Stimulated activated CD8-positive, alpha-beta memory T cell treated with anti-CD3 and anti-CD28 coated beads, Interleukin-15, amount 100 ng/mL, for 1 hour (primary cell): ENCODE data around the gene SLC36A3.
"Not testable (repeated sequence)": the region's sequence is repeated elsewhere in the genome, so short reads cannot be mapped to it uniquely, and the experiment has no call there.

ENCODE experiments used
- DNase-seq: peaks from one replicate; pipeline ENCODE4 v3.0.0-alpha.2; 2020; ENCODE audit warnings: low read depth

SLC36A3 gene

DNA sequence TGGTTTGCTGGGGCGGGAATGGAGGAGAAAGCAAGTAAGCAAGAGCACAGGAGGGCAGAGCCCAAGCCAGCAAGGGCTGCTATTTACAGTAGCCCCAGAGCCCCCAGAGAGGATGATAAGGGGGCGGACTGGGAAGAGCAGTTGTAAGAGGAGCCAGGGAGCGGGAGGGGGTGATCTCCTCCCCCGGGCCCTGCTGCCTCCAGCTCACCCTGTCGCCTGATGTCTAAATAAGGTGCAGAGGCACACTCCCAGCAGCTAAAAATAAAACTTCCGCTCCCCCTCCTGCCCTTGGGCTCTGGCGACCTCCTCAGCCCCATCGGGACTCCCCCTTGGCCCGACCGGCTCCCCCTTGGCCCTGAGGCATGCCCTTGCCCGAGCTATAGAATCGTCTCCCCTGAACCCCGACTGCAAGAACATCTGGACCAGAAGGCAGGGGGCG, 65.2 kb downstream of the SLC36A3 start:
- DNase-seq = no peak

DNA sequence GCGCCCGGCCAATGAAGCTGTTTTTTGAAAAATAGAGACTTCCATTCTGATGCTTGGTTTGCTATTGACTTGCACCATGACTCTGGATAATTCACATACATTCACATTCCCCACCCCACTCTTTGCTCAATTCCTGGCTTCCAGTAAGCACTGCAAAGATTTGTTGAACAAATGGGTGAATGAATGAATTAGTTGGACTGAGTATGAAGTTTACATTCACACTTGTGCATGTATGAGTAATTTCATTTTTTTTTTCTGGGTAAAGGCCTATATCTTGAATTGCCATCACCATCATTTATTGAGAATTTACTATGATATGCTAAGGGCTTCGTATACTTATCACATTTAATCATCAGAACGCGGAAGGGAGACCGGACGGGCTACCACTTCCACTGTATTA, 65.9 kb downstream of the SLC36A3 start:
- DNase-seq = no peak

DNA sequence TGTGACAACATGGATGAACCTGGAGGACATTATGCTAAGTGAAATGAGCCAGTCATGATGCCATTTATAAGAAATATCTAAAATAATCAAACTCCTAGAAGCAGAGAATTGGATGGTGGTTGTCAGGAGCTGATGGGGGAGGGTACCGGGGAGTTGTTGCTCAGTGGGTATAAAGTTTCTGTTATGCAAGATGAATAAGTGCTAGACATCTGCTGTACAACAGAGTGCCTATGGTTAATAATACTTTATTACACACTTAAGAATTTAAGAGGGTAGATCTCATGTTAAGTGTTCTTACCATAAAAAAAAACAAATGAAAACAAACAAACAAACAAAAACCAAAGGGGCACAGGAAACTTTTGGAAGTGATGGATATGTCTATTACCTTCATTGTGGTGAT, 66.7 kb downstream of the SLC36A3 start:
- no peak for DNase-seq

DNA sequence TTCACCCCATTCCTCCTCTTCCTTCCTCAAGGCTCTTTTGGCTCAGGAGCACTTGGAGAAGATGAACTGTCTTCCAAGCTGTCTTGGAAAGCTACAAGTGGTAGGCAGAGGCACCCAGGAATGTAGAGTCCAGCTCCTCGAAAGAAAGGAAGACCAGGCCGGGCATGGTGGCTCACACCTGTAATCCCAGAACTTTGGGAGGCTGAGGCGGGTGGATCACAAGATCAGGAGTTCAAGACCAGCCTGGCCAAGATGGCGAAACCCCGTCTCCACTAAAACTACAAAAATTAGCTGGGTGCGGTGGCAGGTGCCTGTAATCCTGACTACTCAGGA, 68.4 kb downstream of the SLC36A3 start:
- not testable (repeated sequence) for DNase-seq

DNA sequence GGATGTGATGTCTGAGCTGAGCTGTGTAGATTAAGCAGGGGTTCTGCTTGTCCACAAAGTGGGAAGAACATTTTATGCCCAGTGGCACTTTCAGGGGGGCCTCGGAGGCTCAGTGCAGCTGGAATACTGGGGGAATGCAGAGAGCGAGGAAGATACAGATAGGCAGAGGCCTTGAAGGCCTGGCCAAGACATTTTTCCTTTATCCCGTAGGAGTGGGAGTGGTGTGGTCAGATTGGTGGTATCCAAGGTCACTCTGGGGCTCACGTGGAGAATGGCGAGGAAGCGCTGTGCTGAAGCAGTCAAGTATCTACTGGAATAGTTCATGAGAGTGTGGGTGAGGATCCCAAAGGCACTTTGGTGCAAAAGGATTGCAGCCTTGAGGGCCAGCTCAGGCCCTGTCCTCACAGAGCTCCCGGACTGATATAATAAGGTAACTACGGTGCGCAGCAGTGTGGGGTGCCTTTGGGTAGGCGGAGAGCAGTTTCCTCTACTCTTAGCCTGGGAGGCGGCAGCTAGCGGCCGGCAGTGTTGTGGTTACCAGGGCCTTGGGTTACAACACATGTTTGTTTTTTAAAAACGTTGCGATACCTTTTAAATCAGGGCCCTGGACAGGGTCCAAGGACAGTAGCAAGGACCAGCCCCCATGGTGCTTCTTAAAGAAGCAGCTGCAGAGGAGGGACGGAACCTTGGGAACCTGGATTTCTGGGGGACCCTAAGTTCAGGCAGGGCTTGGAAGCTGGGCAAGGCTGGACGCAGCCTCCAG, 68.9 kb downstream of the SLC36A3 start:
- no peak for DNase-seq

DNA sequence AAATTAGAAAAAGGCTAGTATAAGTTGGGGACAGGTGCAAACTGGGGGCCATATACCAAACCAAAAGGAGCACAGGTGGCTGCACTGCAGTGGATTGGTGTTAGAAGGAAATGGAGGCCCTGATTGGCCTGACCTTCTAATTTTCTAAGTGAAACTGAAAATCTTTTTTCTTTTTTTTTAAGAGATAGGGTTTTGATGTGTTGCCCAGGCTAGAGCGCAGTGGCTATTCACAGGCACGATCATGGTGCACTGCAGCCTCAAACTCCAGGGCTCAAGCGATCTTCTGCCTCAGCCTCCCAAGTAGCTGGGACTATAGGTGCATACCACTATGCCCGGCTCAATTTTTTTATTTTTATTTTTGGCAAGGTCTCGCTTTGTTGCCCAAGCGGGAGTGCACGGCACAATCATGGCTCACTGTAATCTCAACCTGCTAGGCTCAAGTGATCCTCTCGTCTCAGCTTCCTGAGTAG, 69.9 kb downstream of the SLC36A3 start:
- no peak for DNase-seq

DNA sequence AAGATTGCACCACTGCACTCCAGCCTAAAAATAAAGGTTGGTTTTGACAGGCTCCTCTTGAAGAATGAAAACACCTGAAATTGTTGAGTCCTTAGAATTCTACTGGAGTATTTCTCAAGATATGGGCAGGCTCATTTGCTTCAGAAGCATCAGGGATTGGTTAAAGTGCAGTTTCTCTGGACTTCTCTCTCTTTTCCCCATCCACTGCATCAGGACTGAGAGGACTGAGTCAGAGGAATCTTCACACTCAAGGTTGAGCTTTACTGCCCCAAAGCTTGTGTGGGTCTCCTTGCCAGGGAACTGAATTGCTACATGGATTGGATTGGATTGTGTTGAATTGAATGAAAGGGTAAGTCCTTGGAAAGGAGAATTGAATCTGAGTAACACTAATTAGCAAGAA, 72.2 kb downstream of the SLC36A3 start:
- no peak for DNase-seq

DNA sequence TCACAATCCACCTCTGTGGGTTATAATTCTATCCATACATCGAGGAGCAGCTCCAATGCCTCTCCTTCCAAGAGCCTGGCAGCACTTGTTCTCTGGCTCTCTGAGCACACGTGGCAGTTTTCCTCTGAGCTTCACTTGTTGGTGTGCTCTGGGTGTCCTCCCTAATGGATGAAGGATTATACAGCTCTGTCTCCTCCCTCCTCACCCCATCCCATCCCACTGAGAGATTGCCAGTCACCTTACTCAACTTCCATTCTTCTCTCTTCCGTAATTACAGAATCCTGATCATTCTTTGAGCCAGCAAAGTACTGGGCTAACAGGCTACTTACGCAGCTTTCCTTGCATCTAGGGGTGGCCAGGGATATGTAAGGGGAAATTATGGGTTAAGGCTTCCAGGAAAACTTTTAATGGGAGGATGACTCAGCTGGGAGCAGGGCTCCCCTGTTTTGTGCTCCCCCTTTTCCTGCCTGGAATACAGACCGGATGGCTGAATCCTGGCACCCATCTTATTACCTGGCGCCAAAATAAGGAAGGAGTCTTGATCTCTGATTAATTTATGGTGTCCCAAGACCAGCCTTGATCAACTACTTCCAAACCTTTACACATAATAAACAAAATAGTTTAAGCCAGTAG, 73.4 kb downstream of the SLC36A3 start:
- DNase-seq = no peak

DNA sequence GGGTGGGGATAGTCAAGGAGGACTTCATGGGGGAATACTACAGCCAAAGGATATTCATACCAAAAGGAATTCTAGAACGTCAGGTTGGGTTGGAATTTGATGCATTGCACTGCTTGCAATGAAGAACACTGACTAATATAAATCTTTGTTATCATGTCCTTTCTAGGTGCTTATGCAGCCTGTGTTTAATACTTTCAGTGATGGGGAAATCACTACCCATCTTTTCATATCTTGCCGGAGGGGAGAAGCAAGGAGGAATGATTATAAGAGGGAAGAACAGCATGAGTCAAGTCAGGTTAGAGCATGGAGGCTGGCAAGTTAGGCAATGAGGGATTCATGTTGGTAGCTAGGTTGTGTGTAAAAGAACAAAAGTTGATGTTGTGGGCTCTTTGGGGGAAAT, 74.6 kb downstream of the SLC36A3 start:
- no peak for DNase-seq

DNA sequence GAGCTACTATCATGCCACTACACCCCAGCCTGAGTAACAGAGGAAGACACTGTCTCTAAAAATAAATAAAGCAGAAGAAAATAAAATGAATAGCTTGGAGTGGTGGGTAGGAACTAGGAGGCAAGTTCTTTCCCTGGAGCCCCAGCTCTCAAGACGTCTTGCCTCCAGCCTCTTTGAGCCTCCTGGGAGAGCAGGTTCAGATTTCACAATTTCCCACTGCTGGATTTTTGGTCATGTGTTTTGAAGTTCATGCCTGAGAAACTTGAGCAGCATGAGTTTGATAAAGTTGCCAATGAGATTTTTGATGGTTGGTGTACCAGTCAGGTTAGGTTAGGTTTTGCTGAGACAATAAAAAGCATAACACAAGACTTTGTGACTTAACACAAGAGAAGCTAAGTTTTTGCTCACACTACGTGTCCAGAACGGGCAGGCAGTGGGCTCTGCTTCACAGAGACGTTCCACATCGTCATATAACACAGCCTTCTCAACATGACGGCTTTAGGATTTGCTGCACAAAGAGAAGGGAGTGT, 75.6 kb downstream of the SLC36A3 start:
- DNase-seq = no peak
